SU-DHL-6 (cell line): ENCODE measurements around the gene PCYOX1L.

ENCODE experiments used
- EZH2phosphoT487 ChIP-seq: fragments of 200-600 bp; sonication (generic), shearing (Covaris generic); conservative IDR thresholded peaks from 2 replicates; pipeline ENCODE4 v1.6.1; 2018; ENCODE audit warnings: mild to moderate bottlenecking, antibody characterized with exemption, low read length, moderate library complexity, mixed read lengths
- TF ChIP-seq, protein P1 (sequence below): fragments of 200-600 bp; sonication (generic); IDR thresholded peaks from one replicate; pipeline ENCODE4 v1.5.1; 2017; ENCODE audit warnings: antibody characterized with exemption, mild to moderate bottlenecking, low read length, moderate library complexity; ENCODE audit not compliant: insufficient read depth, poor library complexity, severe bottlenecking

GRCh38 chr5:149365418-149365817 lies 7.6 kb downstream of the PCYOX1L start:
- TF ChIP-seq, protein P1, sequence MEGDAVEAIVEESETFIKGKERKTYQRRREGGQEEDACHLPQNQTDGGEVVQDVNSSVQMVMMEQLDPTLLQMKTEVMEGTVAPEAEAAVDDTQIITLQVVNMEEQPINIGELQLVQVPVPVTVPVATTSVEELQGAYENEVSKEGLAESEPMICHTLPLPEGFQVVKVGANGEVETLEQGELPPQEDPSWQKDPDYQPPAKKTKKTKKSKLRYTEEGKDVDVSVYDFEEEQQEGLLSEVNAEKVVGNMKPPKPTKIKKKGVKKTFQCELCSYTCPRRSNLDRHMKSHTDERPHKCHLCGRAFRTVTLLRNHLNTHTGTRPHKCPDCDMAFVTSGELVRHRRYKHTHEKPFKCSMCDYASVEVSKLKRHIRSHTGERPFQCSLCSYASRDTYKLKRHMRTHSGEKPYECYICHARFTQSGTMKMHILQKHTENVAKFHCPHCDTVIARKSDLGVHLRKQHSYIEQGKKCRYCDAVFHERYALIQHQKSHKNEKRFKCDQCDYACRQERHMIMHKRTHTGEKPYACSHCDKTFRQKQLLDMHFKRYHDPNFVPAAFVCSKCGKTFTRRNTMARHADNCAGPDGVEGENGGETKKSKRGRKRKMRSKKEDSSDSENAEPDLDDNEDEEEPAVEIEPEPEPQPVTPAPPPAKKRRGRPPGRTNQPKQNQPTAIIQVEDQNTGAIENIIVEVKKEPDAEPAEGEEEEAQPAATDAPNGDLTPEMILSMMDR: no peak
- TF ChIP-seq EZH2phosphoT487: no peak
